HepG2 (cell line): ENCODE results near the gene USP36. TPM values are rescaled to one million over a fixed set of nuclear protein-coding genes. Genes with fewer than 3 reads are reported as not detected.
"Not testable (repeated sequence)": the region's sequence is repeated elsewhere in the genome, so short reads cannot be mapped to it uniquely, and the experiment has no call there.

Source experiments
- ATAC-seq: fragments of 200-7000 bp; cut with Tn5 transposase; 3 replicates; pipeline ENCODE4 v1.9.1; 2020; ENCODE audit warnings: mild to moderate bottlenecking, moderate library complexity
- BruUV-seq: library from RNA; stranded (reverse); fragments of 400-500 nt; replicated peaks from 2 replicates; lab custom pipeline; 2021; lab: Mats Ljungman, UMichigan
- CTCF ChIA-PET: fragments of 300-600 bp; formaldehyde crosslinking; extraction: SDS; loops from one replicate; lab custom pipeline; 2021; ENCODE audit warnings: low total read pairs, inconsistent platforms, low intra/inter-chr PET ratio; lab: Yijun Ruan, JAX
- POLR2A ChIA-PET: fragments of 350-600 bp; sonication (Branson Sonifier 250); formaldehyde crosslinking; loops from one replicate; lab custom pipeline; 2020; ENCODE audit warnings: antibody characterized with exemption, inconsistent platforms; lab: Yijun Ruan, JAX
- DNase-seq: peaks from one replicate; pipeline ENCODE4 v3.0.0-alpha.2; 2015; ENCODE audit warnings: low spot score
- FAIRE-seq: peaks from 3 replicates; lab custom pipeline; 2011; peaks lifted over from hg19 to GRCh38; lab: Jason Lieb, UNC
- H2AFZ ChIP-seq: one replicate; pipeline ENCODE4 v1.6.1; 2011; ENCODE audit warnings: low read length, inconsistent platforms
- H3K27ac ChIP-seq: fragments of 300-600 bp; 3 replicates; pipeline ENCODE4 v1.8.0; 2011; ENCODE audit warnings: mixed run types, mild to moderate bottlenecking, mixed read lengths, low read length, inconsistent platforms; ENCODE audit not compliant: insufficient read depth; ENCODE audit errors: extremely low read length
- H3K27me3 ChIP-seq, 2 experiments: fragments of 200-600 bp in 1 of 2; 2 replicates in 1 of 2; 3 replicates in 1 of 2; pipeline versions ENCODE4 v1.6.0 to v1.8.0; 2011; ENCODE audit warnings: low read length in 2 of 2, mild to moderate bottlenecking in 2 of 2, moderate library complexity in 2 of 2, inconsistent platforms in 1 of 2; ENCODE audit not compliant: insufficient read depth in 2 of 2, control insufficient read depth in 1 of 2
- H3K36me3 ChIP-seq, 2 experiments: fragments of 200-600 bp in 1 of 2; replicated peaks in 1 of 2; 2 replicates in 1 of 2; 3 replicates in 1 of 2; pipeline versions ENCODE4 v1.5.1 to v1.8.0; 2011; ENCODE audit warnings: low read length in 2 of 2, inconsistent platforms in 1 of 2; ENCODE audit not compliant: insufficient read depth in 2 of 2, control insufficient read depth in 1 of 2
- H3K4me1 ChIP-seq: 2 replicates; pipeline ENCODE4 v1.5.1; 2012; ENCODE audit warnings: low read length, inconsistent platforms; ENCODE audit not compliant: insufficient read depth
- H3K4me2 ChIP-seq: 2 replicates; pipeline ENCODE4 v1.6.0; 2011; ENCODE audit warnings: low read depth, low read length, inconsistent platforms
- H3K4me3 ChIP-seq, 3 experiments: fragments of 200-600 bp in 1 of 3; sonication (generic), shearing (Covaris generic) in 1 of 3; replicated peaks in 1 of 3; 2 replicates each; pipeline ENCODE4 v1.5.1; 2011 to 2016; ENCODE audit warnings: low read length in 3 of 3, inconsistent platforms in 2 of 3, low read depth in 2 of 3, mild to moderate bottlenecking in 2 of 3, control low read depth in 1 of 3, mixed read lengths in 1 of 3; ENCODE audit not compliant: insufficient read depth in 1 of 3
- H3K79me2 ChIP-seq: one replicate; pipeline ENCODE4 v1.6.1; 2011; ENCODE audit warnings: low read length, inconsistent platforms; ENCODE audit not compliant: insufficient read depth
- H3K9ac ChIP-seq: 2 replicates; pipeline ENCODE4 v1.6.0; 2011; ENCODE audit warnings: mild to moderate bottlenecking, low read depth, low read length, inconsistent platforms; ENCODE audit not compliant: insufficient read depth
- H3K9me3 ChIP-seq: 2 replicates; pipeline ENCODE4 v1.5.1; 2012; ENCODE audit warnings: mild to moderate bottlenecking, low read length
- H4K20me1 ChIP-seq: 2 replicates; pipeline ENCODE4 v1.6.0; 2011; ENCODE audit warnings: inconsistent platforms, mild to moderate bottlenecking, low read length, moderate library complexity; ENCODE audit not compliant: insufficient read depth
- ZBTB42 ChIP-seq: sonication (generic); formaldehyde crosslinking; IDR thresholded peaks from 2 replicates; pipeline ENCODE4 v1.5.0; 2020; ENCODE audit warnings: mild to moderate bottlenecking, missing genetic modification reagents
- ZNF782 ChIP-seq: sonication (generic); formaldehyde crosslinking; IDR thresholded peaks from 2 replicates; pipeline ENCODE4 v1.4.0; 2020; ENCODE audit warnings: missing genetic modification reagents, mild to moderate bottlenecking, borderline replicate concordance
- WGBS: methylation state at CpG from one replicate; pipeline ENCODE4 v1.1.6; 2017; ENCODE audit warnings: low lambda C conversion rate; 5-methylcytosine and 5-hydroxymethylcytosine counted together
- in situ Hi-C: cut with HindIII; loops from 2 replicates; pipeline ENCODE4 v1.10.0; 2017; ENCODE audit warnings: low pct_unique_long_range_greater_than_20kb; ENCODE audit not compliant: extremely low pct_ligation_motif_present
- intact Hi-C: fragments of 100-400 bp; cut with micrococcal nuclease; formaldehyde crosslinking; loops from one replicate; pipeline ENCODE4 v1.10.0; 2022; ENCODE audit not compliant: unreplicated experiment
- polyA plus RNA-seq, 8 experiments: library from polyadenylated mRNA; depleted of rRNA in 3 of 8; stranded (reverse) in 7 of 8; unstranded in 1 of 8; fragments of >200 nt; fragmentation: Illumina TruSeq in 4 of 8; extraction: Trizol in 4 of 8; gene quantifications; 2 replicates each; pipeline versions ENCODE4 v1.2.1 to v1.2.3, GENCODE V29; 2011 to 2016; ENCODE audit warnings: low read depth in 4 of 8, missing spikeins in 1 of 8, mixed read lengths in 1 of 8; ENCODE audit not compliant: insufficient read depth in 1 of 8
- total RNA-seq, 5 experiments: library from RNA; depleted of rRNA; stranded (reverse); fragments of >200 nt; fragmentation: Illumina TruSeq; extraction: Trizol; gene quantifications; 2 replicates each; pipeline ENCODE4 v1.2.3, GENCODE V29; 2016; ENCODE audit warnings: low read depth in 1 of 5
- TF ChIP-seq, protein P1 (sequence below): sonication (generic); formaldehyde crosslinking; IDR thresholded peaks from 2 replicates; pipeline ENCODE4 v1.5.0; 2020; ENCODE audit warnings: missing genetic modification reagents
- TF ChIP-seq, protein P2 (sequence below): sonication (generic); formaldehyde crosslinking; IDR thresholded peaks from 2 replicates; pipeline ENCODE4 v1.8.1; 2022; ENCODE audit warnings: mild to moderate bottlenecking, missing genetic modification reagents

The USP36 gene
- total and polyA plus RNA-seq, 2 of the 13 experiments (the other 11 are each of a cell fraction or from before 2014, with no cell fraction given), result 29.6 to 45.9 TPM

DNA sequence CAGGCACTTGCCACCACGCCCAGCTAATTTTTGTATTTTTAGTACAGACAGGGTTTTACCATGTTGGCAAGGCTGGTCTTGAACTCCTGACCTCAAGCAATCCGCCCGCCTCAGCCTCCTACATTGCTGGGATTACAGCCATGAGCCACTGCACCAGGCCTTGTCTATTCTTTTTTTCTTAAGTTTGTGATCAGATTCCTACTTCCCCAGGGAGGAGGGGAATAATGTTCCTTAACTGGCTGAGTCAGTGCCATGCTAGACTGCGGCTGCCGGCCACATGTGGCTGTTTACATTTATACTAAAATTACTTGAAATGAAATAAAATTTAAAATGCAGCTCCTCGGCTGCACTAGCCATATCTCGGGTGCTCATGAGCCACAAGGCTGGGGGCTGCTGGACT, 27.8 kb upstream of the USP36 start:
- Histone ChIP-seq H4K20me1 (no peaks in the 10 kb centered on the region), H3K4me2 (no peak overlapping the region), H3K79me2 (no peaks in the 10 kb centered on the region), H3K27ac (no peak overlapping the region), H3K4me3 (no peak overlapping the region), H2AFZ (no peak overlapping the region), H3K36me3 (peaks cover 7 to 19% of the 10 kb centered on the region in 2 experiments; a peak in 3 of 5 replicates), H3K9me3 (no peaks in the 10 kb centered on the region), H3K27me3 (no peaks in the 10 kb centered on the region), H3K4me1 (peaks cover 9% of the 10 kb centered on the region), H3K9ac (no peak overlapping the region)
- POLR2A ChIA-PET, result no interaction called here
- 78% methylated on average over 7 of the region's 7 CpGs for WGBS
- intact Hi-C loops (loop anchor here (5.0 kb wide), 1 partner anchor 64 kb away; no protein-coding TSS in a partner anchor), in situ Hi-C loops (no loop called here)
- DNase-seq (no peak), FAIRE-seq (no peak), ATAC-seq (no peak)
- CTCF ChIA-PET, result no interaction called here
- no TSS peak for BruUV-seq
- TF ChIP-seq, protein P1, sequence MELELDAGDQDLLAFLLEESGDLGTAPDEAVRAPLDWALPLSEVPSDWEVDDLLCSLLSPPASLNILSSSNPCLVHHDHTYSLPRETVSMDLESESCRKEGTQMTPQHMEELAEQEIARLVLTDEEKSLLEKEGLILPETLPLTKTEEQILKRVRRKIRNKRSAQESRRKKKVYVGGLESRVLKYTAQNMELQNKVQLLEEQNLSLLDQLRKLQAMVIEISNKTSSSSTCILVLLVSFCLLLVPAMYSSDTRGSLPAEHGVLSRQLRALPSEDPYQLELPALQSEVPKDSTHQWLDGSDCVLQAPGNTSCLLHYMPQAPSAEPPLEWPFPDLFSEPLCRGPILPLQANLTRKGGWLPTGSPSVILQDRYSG (CRISPR knock-in tag), result no peak
- TF ChIP-seq, protein P2, sequence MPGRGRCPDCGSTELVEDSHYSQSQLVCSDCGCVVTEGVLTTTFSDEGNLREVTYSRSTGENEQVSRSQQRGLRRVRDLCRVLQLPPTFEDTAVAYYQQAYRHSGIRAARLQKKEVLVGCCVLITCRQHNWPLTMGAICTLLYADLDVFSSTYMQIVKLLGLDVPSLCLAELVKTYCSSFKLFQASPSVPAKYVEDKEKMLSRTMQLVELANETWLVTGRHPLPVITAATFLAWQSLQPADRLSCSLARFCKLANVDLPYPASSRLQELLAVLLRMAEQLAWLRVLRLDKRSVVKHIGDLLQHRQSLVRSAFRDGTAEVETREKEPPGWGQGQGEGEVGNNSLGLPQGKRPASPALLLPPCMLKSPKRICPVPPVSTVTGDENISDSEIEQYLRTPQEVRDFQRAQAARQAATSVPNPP (CRISPR knock-in tag), result no peak
- TF ChIP-seq ZBTB42 (CRISPR knock-in tag), result no peak
- no peak for TF ChIP-seq ZNF782 (CRISPR knock-in tag)

DNA sequence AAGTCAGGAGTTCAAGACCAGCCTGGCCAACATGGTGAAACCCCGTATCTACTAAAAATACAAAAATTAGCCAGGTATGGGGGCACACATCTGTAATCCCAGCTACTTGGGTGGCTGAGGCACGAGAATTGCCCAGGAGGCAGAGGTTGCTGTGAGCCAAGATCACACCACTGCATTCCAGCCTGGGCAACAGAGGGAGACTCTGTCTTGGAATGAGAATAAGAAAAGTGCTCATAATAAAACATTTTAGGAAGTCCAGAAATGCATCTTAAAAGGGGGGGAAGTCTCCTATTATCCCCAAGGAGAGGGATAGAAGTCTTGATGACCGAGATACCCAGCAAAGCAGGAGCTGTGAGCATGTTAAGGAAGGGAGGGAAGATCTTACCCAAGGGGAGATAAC, 26.4 kb upstream of the USP36 start:
- H4K20me1 ChIP-seq, H3K27me3 ChIP-seq, H2AFZ ChIP-seq, H3K9ac ChIP-seq, BruUV-seq, H3K4me3 ChIP-seq, in situ Hi-C loops, H3K27ac ChIP-seq, H3K79me2 ChIP-seq, FAIRE-seq, H3K9me3 ChIP-seq, H3K4me2 ChIP-seq, DNase-seq, ATAC-seq: not testable (repeated sequence)
- WGBS, result 88% methylated on average over 3 of the region's 3 CpGs
- intact Hi-C loops, result loop anchor here (5.0 kb wide), 1 partner anchor 65 kb away; no protein-coding TSS in a partner anchor
- CTCF ChIA-PET, result interaction anchor here (2.1 kb wide), 1 partner anchor 104 kb away, joined by 35 read pairs; no protein-coding TSS in a partner anchor
- Histone ChIP-seq H3K4me1 (peaks cover 15% of the 10 kb centered on the region), H3K36me3 (peaks cover 5 to 15% of the 10 kb centered on the region in 2 experiments; a peak in 3 of 5 replicates)
- POLR2A ChIA-PET, result interaction anchor here (2.3 kb wide), 1 partner anchor 29 kb away, joined by 8 read pairs; no protein-coding TSS in a partner anchor
